ENCODE measurements around the gene ATP5F1D. TPM values are rescaled to one million over a fixed set of nuclear protein-coding genes. Genes with fewer than 3 reads are reported as not detected.

ATP5F1D gene
- total RNA-seq, 4 donors from 2014 or later = 102 to 205 (median 137) TPM

DNA sequence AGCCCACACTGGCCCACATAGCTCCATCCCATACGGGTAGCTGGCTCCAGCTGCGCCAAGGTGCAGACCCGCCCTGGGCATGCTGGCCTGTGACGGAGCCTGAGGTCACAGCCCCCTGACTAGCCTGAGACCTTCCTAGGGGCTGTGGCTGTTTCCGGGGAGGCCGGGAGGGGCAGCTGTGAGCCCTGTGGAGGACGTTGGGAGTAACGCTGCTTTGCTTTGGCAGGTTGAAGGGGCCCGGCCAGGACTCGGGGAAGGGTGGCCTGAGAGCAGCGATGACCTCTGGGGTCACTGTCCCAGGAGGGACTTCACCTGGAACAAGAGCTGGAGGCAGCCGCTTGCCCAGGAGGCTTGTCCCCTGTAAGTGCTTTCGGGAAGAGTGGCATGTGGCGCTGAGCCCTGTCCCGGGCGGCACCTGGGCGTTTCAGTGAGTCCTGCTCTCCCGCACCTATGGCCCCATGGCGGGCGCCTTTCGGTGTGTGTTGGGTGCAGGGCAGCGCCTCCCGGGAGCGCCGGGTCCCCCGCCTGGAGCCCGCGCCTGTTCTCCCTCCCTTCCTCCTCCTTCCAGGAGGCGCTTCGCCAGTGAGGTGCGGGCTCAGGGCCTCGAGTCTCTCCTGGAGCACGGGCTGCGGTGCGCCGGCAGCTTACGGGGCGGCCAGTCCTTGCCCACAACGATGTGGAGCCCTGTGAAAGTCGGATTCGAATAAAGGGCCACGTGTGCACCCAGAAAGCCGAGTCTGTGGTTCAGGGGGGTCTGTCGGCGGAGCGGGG is 32.7 kb downstream of the ATP5F1D start:
- no peaks in the 10 kb centered on the region for H3K27me3 ChIP-seq
- peak overlapping the region; percentile 96 for H3K27ac ChIP-seq
- TF ChIP-seq POLR2A (IDR thresholded peaks at IDR 0.05) (no peak), EP300 (IDR thresholded peaks at IDR 0.05) (no peak), POLR2AphosphoS5 (IDR thresholded peaks at IDR 0.05) (no peak), CTCF (IDR thresholded peaks at IDR 0.05) (no peak)
- H3K4me1 ChIP-seq = peaks cover 70% of the 10 kb centered on the region
- H3K36me3 ChIP-seq = peaks cover 51% of the 10 kb centered on the region
- no peaks in the 10 kb centered on the region for H3K9me3 ChIP-seq
- H3K4me3 ChIP-seq = peak overlapping the region; percentile 57
- no peak for DNase-seq (ENCODE audit: low spot score in 2 of 2)
- WGBS = 75% methylated on average over 10 of the region's 46 CpGs

GRCh38 chr19:1274852-1275259 is 33.3 kb downstream of the ATP5F1D start:
- H3K9me3 ChIP-seq = no peaks in the 10 kb centered on the region
- no peak for TF ChIP-seq POLR2AphosphoS5 (IDR thresholded peaks at IDR 0.05)
- H3K27ac ChIP-seq = peak overlapping the region; percentile 96
- peak in 1 of 2 donors; percentile 80 for DNase-seq (ENCODE audit: low spot score in 2 of 2)
- WGBS = 41% methylated on average over 24 of the region's 44 CpGs
- peak overlapping the region; percentile 57 for H3K4me3 ChIP-seq
- peaks cover 66% of the 10 kb centered on the region for H3K4me1 ChIP-seq
- peaks cover 54% of the 10 kb centered on the region for H3K36me3 ChIP-seq
- no peaks in the 10 kb centered on the region for H3K27me3 ChIP-seq

GRCh38 chr19:1275260-1275975 is 33.9 kb downstream of the ATP5F1D start, which contains the start of gene FAM174C:
Gene FAM174C, plus strand, starts transcription at chr19:1275530. Its CDS starts 20 bp downstream, at chr19:1275550.
- peak within 1 kb of the TSS; percentile 57 for H3K4me3 ChIP-seq
- peak within 1 kb of the TSS; percentile 96 for H3K27ac ChIP-seq
- peaks cover 60% of the 10 kb centered on the region for H3K4me1 ChIP-seq
- no peaks in the 10 kb centered on the region for H3K27me3 ChIP-seq
- TF ChIP-seq EP300 (IDR thresholded peaks at IDR 0.05) = no peak
- peak in 1 of 2 donors; percentile 68 for TF ChIP-seq POLR2A (IDR thresholded peaks at IDR 0.05)
- TF ChIP-seq POLR2AphosphoS5 (IDR thresholded peaks at IDR 0.05) = peak in 1 of 3 donors; percentile 60
- TF ChIP-seq CTCF (IDR thresholded peaks at IDR 0.05) = no peak
- H3K36me3 ChIP-seq = peaks cover 54% of the 10 kb centered on the region
- DNase-seq (ENCODE audit: low spot score in 2 of 2) = peak; percentile 97 to 99
- whole genome bisulfite sequencing = 0% methylated on average over 18 of the region's 98 CpGs
- no peaks in the 10 kb centered on the region for H3K9me3 ChIP-seq

DNA sequence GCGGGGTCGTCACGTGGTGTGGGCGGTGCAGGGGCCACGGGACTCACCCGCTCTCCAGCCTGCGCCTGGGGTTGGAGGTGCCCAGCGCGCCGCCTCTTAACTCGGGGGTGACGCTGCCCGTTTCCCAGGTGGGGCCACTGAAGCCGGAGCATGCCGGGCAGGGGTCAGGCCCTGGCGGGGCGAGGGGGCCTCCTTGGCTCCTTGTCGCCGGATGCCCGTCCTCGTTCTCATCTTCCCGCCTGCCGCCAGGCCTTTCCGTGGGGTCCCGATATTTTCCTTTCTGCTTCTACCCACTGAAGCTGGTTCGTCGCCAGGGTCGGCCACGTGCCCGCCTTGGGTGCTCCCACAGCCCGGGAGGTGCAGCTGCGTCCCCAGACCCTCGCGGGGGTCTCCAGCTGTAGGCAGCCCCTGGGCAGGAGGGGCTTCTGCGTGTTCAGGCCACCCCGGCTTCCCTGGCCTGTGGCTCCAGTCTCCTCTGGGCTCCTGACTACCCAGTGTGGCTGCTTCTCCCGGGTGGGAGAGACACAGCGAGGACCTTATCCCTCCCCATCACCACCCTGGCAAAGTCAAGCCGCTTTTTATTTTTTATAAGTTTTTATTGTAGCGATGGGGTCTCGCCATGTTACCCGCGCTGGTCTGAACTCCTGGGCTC is 34.6 kb downstream of the ATP5F1D start:
- Histone ChIP-seq H3K4me3 (peak overlapping the region; percentile 57), H3K36me3 (peaks cover 50% of the 10 kb centered on the region), H3K9me3 (no peaks in the 10 kb centered on the region), H3K27me3 (no peaks in the 10 kb centered on the region), H3K4me1 (peaks cover 54% of the 10 kb centered on the region), H3K27ac (peak overlapping the region; percentile 96)
- no peak for DNase-seq (ENCODE audit: low spot score in 2 of 2)
- WGBS = 11% methylated on average over 26 of the region's 43 CpGs
- TF ChIP-seq EP300 (IDR thresholded peaks at IDR 0.05) (no peak), POLR2AphosphoS5 (IDR thresholded peaks at IDR 0.05) (no peak), POLR2A (IDR thresholded peaks at IDR 0.05) (no peak), CTCF (IDR thresholded peaks at IDR 0.05) (no peak)

DNA sequence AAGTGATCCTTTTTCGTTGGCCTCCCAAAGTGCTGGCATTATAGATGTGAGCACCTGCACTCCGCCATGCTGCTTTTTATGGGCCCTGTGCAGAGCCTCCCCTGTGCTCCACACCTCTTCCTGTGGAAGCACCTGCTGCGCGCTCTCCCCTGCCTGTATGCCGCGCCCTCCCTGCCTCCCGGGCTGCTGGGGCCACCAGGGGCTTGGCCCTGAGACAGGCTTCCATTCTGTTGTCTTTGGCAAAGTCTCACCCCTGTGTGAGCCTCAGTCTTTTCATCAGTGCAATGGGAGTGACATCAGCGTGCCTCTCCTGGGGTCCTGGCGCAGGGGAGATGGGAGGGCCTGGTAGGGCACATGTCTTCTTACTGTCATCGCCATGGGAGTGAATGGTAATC is 35.1 kb downstream of the ATP5F1D start:
- peak overlapping the region; percentile 57 for H3K4me3 ChIP-seq
- H3K36me3 ChIP-seq = peaks cover 45% of the 10 kb centered on the region
- H3K27me3 ChIP-seq = no peaks in the 10 kb centered on the region
- no peak for DNase-seq (ENCODE audit: low spot score in 2 of 2)
- H3K9me3 ChIP-seq = no peaks in the 10 kb centered on the region
- H3K4me1 ChIP-seq = peaks cover 48% of the 10 kb centered on the region
- no peak for TF ChIP-seq POLR2AphosphoS5 (IDR thresholded peaks at IDR 0.05)
- no peak for TF ChIP-seq CTCF (IDR thresholded peaks at IDR 0.05)
- no peak for TF ChIP-seq EP300 (IDR thresholded peaks at IDR 0.05)
- no peak for TF ChIP-seq POLR2A (IDR thresholded peaks at IDR 0.05)
- 56% methylated on average over 10 of the region's 10 CpGs for WGBS
- peak overlapping the region; percentile 96 for H3K27ac ChIP-seq

Measured in suprapubic skin (tissue), 4 donors.